Metanephros (tissue), 1 donor: ENCODE measurements around the gene RGS18. TPM values are rescaled to one million over a fixed set of nuclear protein-coding genes. Genes with fewer than 3 reads are reported as not detected.

ENCODE experiments used
- total RNA-seq: library from RNA; depleted of rRNA; stranded (reverse); fragments of >200 nt; gene quantifications from one replicate; pipeline ENCODE4 v1.2.3, GENCODE V29; 2014

Gene RGS18
- 4.0 TPM for total RNA-seq

DNA sequence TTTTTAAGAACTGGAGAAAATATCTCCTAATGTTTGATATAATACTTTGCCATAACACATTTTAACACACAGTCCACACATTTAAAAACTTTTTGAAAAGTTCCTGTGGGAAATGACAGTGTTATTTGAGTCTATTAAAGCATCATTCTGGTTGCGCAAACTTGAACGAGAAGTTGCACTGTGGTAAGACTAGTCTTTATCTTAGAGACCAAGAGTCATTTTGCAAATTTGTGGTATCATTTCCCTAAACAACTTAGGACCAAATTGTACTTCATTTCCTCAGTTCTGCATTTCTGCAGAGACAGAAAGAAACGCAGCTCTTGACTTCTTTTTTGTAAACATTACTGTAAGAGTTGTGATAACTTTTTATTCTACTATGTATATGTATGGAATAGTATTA is at the start of gene RGS18:
Gene RGS18 (plus strand): TSS at position 282 of the 400 bp plus-strand sequence. CDS start 176 bp downstream, outside the sequence.

Other genes starting within 250 kb of the RGS18 start
- not detected for gene RGS21, start 158.5 kb downstream of the RGS18 start, total RNA-seq